ENCODE results near the gene MYOG.

GRCh38 chr1:203126151-203126865 lies 40.5 kb upstream of the MYOG start:
- TF ChIP-seq CTCF (conservative IDR thresholded peaks at IDR 0.05 in 1 of 2, IDR thresholded peaks at IDR 0.05 in 1 of 2; ENCODE audit: low read depth in 1 of 2, low read length in 2 of 2) (peak; percentile 40 to 57), EZH2 (IDR thresholded peaks at IDR 0.05; ENCODE audit: low read length, missing control alignments) (no peak)
